Thyroid gland (tissue), 4 donors: ENCODE results near the gene APOA4. TPM values are rescaled to one million over a fixed set of nuclear protein-coding genes. Genes with fewer than 3 reads are reported as not detected.

Source experiments
- DNase-seq, 2 donors: peaks; one replicate each; pipeline ENCODE4 v3.0.0-alpha.2; 2019
- H3K27ac ChIP-seq, 3 donors: fragments of 200-600 bp; sonication (generic); 1 replicate in 2 of 3; 2 replicates in 1 of 3; pipeline ENCODE4 v1.5.1; 2016 to 2019; ENCODE audit warnings: mild to moderate bottlenecking in 1 of 3, moderate library complexity in 1 of 3
- H3K27me3 ChIP-seq: fragments of 200-600 bp; sonication (generic); one replicate; pipeline ENCODE4 v1.5.1; 2019
- H3K36me3 ChIP-seq, 2 donors: fragments of 200-600 bp; sonication (generic); one replicate each; pipeline ENCODE4 v1.5.1; 2016 to 2019
- H3K4me1 ChIP-seq, 2 donors: fragments of 200-600 bp; sonication (generic); one replicate each; pipeline ENCODE4 v1.5.1; 2017 to 2019
- H3K4me3 ChIP-seq, 3 donors: fragments of 200-600 bp; sonication (generic); replicated peaks in 1 of 3; 1 replicate in 2 of 3; 2 replicates in 1 of 3; pipeline ENCODE4 v1.5.1; 2016; ENCODE audit warnings: mild to moderate bottlenecking in 1 of 3
- H3K9me3 ChIP-seq: fragments of 200-600 bp; sonication (generic); one replicate; pipeline ENCODE4 v1.5.1; 2017
- CTCF ChIP-seq, 6 experiments: fragments of 200-600 bp in 3 of 6; fragments of 450-650 bp in 3 of 6; sonication (generic) in 3 of 6; IDR thresholded peaks; one replicate each; pipeline ENCODE4 v1.5.1; 2016 to 2019; ENCODE audit warnings: antibody characterized with exemption in 6 of 6, mild to moderate bottlenecking in 2 of 6, inconsistent platforms in 1 of 6, moderate library complexity in 1 of 6
- POLR2A ChIP-seq, 2 donors: fragments of 450-650 bp; IDR thresholded peaks; one replicate each; pipeline ENCODE4 v1.6.1; 2017; ENCODE audit warnings: antibody characterized with exemption in 2 of 2, mild to moderate bottlenecking in 2 of 2, moderate library complexity in 1 of 2
- WGBS, 2 donors: methylation state at CpG; one replicate each; pipeline ENCODE4 v1.1.5; 2017; 5-methylcytosine and 5-hydroxymethylcytosine counted together
- intact Hi-C: fragments of 100-400 bp; cut with DNase I; formaldehyde crosslinking; loops from one replicate; pipeline ENCODE4 v1.15.1; 2023
- total RNA-seq, 4 donors: library from RNA; depleted of rRNA; stranded (reverse); fragments of >200 nt; gene quantifications; one replicate each; pipeline ENCODE4 v1.2.3, GENCODE V29; 2016

APOA4 gene
- total RNA-seq, 4 donors from 2014 or later = not detected

DNA sequence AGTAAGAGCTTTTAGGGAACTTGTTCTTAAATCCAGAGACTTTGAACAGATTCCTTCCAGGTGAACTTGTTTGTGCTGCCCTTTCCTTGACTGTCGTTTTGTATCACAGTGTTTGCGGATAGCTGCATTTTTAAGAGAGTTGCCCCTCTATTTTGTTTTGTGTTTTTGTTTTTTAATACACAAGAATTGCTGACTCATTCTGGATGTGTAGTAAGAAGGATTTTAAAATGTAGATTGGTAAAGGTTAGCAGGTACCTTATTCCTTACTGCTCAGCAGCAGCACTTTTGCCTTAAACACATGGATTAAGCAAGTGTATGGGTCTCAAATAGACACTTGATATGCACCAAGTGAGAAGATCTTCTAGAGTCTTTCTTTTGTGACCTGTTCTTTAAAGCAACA, 22.5 kb downstream of the APOA4 start:
- WGBS, 2 donors = 74 to 82% methylated on average over 2 of the region's 2 CpGs
- TF ChIP-seq CTCF (IDR thresholded peaks at IDR 0.05) (no peak), POLR2A (IDR thresholded peaks at IDR 0.05) (no peak)
- Histone ChIP-seq H3K4me1 (peaks cover 0 to 6% of the 10 kb centered on the region in 2 donors), H3K27ac (peak overlapping the region in 1 of 3 donors; percentile 39), H3K9me3 (no peaks in the 10 kb centered on the region), H3K27me3 (no peaks in the 10 kb centered on the region), H3K36me3 (no peaks in the 10 kb centered on the region), H3K4me3 (no peak overlapping the region)
- intact Hi-C loops = no loop called here
- DNase-seq = no peak

- Histone ChIP-seq H3K9me3 (no peaks in the 10 kb centered on the region), H3K36me3 (no peaks in the 10 kb centered on the region), H3K27ac (no peak overlapping the region), H3K4me1 (peaks cover 0 to 6% of the 10 kb centered on the region in 2 donors), H3K4me3 (no peak overlapping the region), H3K27me3 (no peaks in the 10 kb centered on the region)
- no peak for DNase-seq
- TF ChIP-seq CTCF (IDR thresholded peaks at IDR 0.05) (no peak), POLR2A (IDR thresholded peaks at IDR 0.05) (no peak)
- 86 to 89% methylated on average over 5 of the region's 5 CpGs for WGBS, 2 donors
- intact Hi-C loops = no loop called here
Observed at GRCh38 chr11:116798368-116798767, 24.7 kb downstream of the APOA4 start.

DNA sequence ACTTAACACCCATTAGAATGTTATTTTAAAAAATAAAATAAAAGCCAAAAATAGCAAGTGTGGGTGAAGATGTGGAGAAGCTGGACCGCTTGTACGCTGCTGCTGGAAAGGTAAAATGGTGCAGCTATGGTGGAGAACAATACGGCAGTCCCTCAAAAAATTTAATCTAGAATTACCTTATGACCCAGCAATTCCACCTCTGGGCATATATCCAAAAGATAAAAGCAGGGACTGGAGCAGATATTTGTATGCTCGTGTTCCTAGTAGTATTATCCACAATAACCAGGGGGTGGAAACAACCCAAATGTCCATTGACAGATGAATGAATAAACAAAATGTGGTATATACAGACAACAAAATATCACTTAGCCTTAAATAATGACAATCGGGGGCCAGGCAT, 25.3 kb downstream of the APOA4 start:
- peaks cover 0 to 6% of the 10 kb centered on the region in 2 donors for H3K4me1 ChIP-seq
- no peaks in the 10 kb centered on the region for H3K9me3 ChIP-seq
- no peak overlapping the region for H3K27ac ChIP-seq
- no peak for DNase-seq
- 88 to 91% methylated on average over 5 of the region's 5 CpGs for WGBS, 2 donors
- H3K27me3 ChIP-seq = no peaks in the 10 kb centered on the region
- no peak overlapping the region for H3K4me3 ChIP-seq
- no peaks in the 10 kb centered on the region for H3K36me3 ChIP-seq
- no peak for TF ChIP-seq CTCF (IDR thresholded peaks at IDR 0.05)
- no peak for TF ChIP-seq POLR2A (IDR thresholded peaks at IDR 0.05)
- intact Hi-C loops = no loop called here

- intact Hi-C loops = no loop called here
- WGBS, 2 donors = 93 to 96% methylated on average over 1 of the region's 1 CpG
- Histone ChIP-seq H3K27me3 (no peaks in the 10 kb centered on the region), H3K4me1 (peaks cover 3 to 13% of the 10 kb centered on the region in 2 donors), H3K27ac (no peak overlapping the region), H3K4me3 (no peak overlapping the region), H3K9me3 (no peaks in the 10 kb centered on the region), H3K36me3 (no peaks in the 10 kb centered on the region)
- no peak for TF ChIP-seq POLR2A (IDR thresholded peaks at IDR 0.05)
- no peak for TF ChIP-seq CTCF (IDR thresholded peaks at IDR 0.05)
- no peak for DNase-seq
Observed at GRCh38 chr11:116796548-116796947, 26.6 kb downstream of the APOA4 start.

- no peaks in the 10 kb centered on the region for H3K27me3 ChIP-seq
- intact Hi-C loops = loop anchor here (5.0 kb wide), 3 partner anchors 42 to 432 kb away; partner anchors contain the start of gene APOA1
- H3K4me3 ChIP-seq = no peak overlapping the region
- TF ChIP-seq CTCF (IDR thresholded peaks at IDR 0.05) (no peak), POLR2A (IDR thresholded peaks at IDR 0.05) (no peak)
- no peak overlapping the region for H3K27ac ChIP-seq
- 79 to 88% methylated on average over 2 of the region's 2 CpGs for WGBS, 2 donors
- H3K36me3 ChIP-seq = no peaks in the 10 kb centered on the region
- H3K4me1 ChIP-seq = peaks cover 7 to 14% of the 10 kb centered on the region in 2 donors
- no peaks in the 10 kb centered on the region for H3K9me3 ChIP-seq
- no peak for DNase-seq
Observed at GRCh38 chr11:116794851-116795250, 28.3 kb downstream of the APOA4 start.
